Measurements from ENCODE around the gene CARD19. TPM values are rescaled to one million over a fixed set of nuclear protein-coding genes. Genes with fewer than 3 reads are reported as not detected.

CARD19 gene
- total and polyA plus RNA-seq, 2 donors (not counting 1 experiment from before 2014, with no cell fraction given), result 31.9 to 63.4 TPM

GRCh38 chr9:93147632-93148031 lies 51.6 kb downstream of the CARD19 start:
- H3K4me1 Mint-ChIP-seq, result peaks cover 16% of the 10 kb centered on the region
- 88% methylated on average over 1 of the region's 2 CpGs for WGBS (ENCODE audit: insufficient coverage)
- H3K27ac Mint-ChIP-seq, result no peak overlapping the region
- H3K27me3 Mint-ChIP-seq, result no peaks in the 10 kb centered on the region
- Histone ChIP-seq H3K4me3 (ENCODE audit: control extremely low read depth in 1 of 5, extremely low read depth in 1 of 5, insufficient read depth in 1 of 5, low read depth in 2 of 5, low read length in 4 of 5) (no peak overlapping the region), H3K27me3 (replicated peaks in 1 of 4; ENCODE audit: control extremely low read depth in 1 of 4, control insufficient read depth in 3 of 4, insufficient read depth in 4 of 4, low read length in 3 of 4) (peaks cover 0 to 3% (median 0%) of the 10 kb centered on the region in 4 experiments), H3K27ac (ENCODE audit: low read length in 2 of 2) (no peak overlapping the region), H3K79me2 (ENCODE audit: control insufficient read depth, insufficient read depth, low read length) (no peaks in the 10 kb centered on the region), H3K9me3 (ENCODE audit: control extremely low read depth in 1 of 3, control insufficient read depth in 2 of 3, insufficient read depth in 1 of 3, low read length in 2 of 3) (peaks cover 0 to 4% (median 0%) of the 10 kb centered on the region in 3 donors), H3K9ac (ENCODE audit: low read length) (no peak overlapping the region), H3K4me1 (ENCODE audit: control insufficient read depth in 2 of 2, insufficient read depth in 2 of 2, low read length in 2 of 2) (peaks cover 9 to 17% of the 10 kb centered on the region in 2 donors), H4K20me1 (ENCODE audit: control insufficient read depth, insufficient read depth, low read length, poor library complexity, severe bottlenecking) (no peaks in the 10 kb centered on the region), H3K36me3 (replicated peaks in 1 of 2; ENCODE audit: control extremely low read depth in 1 of 2, control insufficient read depth in 1 of 2, extremely low read depth in 1 of 2, insufficient read depth in 2 of 2, low read length in 1 of 2) (no peaks in the 10 kb centered on the region), H2AFZ (ENCODE audit: insufficient read depth, low read depth, low read length, poor library complexity, severe bottlenecking) (no peak overlapping the region), H3K4me2 (replicated peaks; ENCODE audit: low read depth, low read length, poor library complexity, severe bottlenecking) (no peak overlapping the region)
- ChIA-PET POLR2A (no interaction called here), CTCF (no interaction called here)
- peaks cover 2% of the 10 kb centered on the region for H3K9me3 Mint-ChIP-seq (ENCODE audit: insufficient read depth)
- DNase-seq, result no peak
- no peak overlapping the region for H3K4me3 Mint-ChIP-seq
- intact Hi-C loops (cut with micrococcal nuclease), result no loop called here
- no peak for ATAC-seq (ENCODE audit: low read depth)
- TF ChIP-seq CTCF (IDR thresholded peaks at IDR 0.05) (no peak), EZH2 (IDR thresholded peaks at IDR 0.05; ENCODE audit: borderline replicate concordance, insufficient read depth, low read depth, low read length, poor library complexity, severe bottlenecking) (no peak)

GRCh38 chr9:93148721-93149120 lies 52.7 kb downstream of the CARD19 start:
- CTCF ChIA-PET, result no interaction called here

More at GRCh38 chr9:93148721-93149120, 52.7 kb downstream of the CARD19 start:
- peaks cover 9% of the 10 kb centered on the region for H3K4me1 Mint-ChIP-seq
- Histone ChIP-seq H3K27ac (ENCODE audit: low read length in 2 of 2) (no peak overlapping the region), H3K9ac (ENCODE audit: low read length) (no peak overlapping the region), H3K79me2 (ENCODE audit: control insufficient read depth, insufficient read depth, low read length) (no peaks in the 10 kb centered on the region), H3K27me3 (replicated peaks in 1 of 4; ENCODE audit: control extremely low read depth in 1 of 4, control insufficient read depth in 3 of 4, insufficient read depth in 4 of 4, low read length in 3 of 4) (no peaks in the 10 kb centered on the region), H3K4me1 (ENCODE audit: control insufficient read depth in 2 of 2, insufficient read depth in 2 of 2, low read length in 2 of 2) (peaks cover 7 to 8% of the 10 kb centered on the region in 2 donors), H3K4me3 (ENCODE audit: control extremely low read depth in 1 of 5, extremely low read depth in 1 of 5, insufficient read depth in 1 of 5, low read depth in 2 of 5, low read length in 4 of 5) (no peak overlapping the region), H2AFZ (ENCODE audit: insufficient read depth, low read depth, low read length, poor library complexity, severe bottlenecking) (no peak overlapping the region), H3K36me3 (replicated peaks in 1 of 2; ENCODE audit: control extremely low read depth in 1 of 2, control insufficient read depth in 1 of 2, extremely low read depth in 1 of 2, insufficient read depth in 2 of 2, low read length in 1 of 2) (no peaks in the 10 kb centered on the region), H3K9me3 (ENCODE audit: control extremely low read depth in 1 of 3, control insufficient read depth in 2 of 3, insufficient read depth in 1 of 3, low read length in 2 of 3) (peaks cover 0 to 4% (median 0%) of the 10 kb centered on the region in 3 donors), H4K20me1 (ENCODE audit: control insufficient read depth, insufficient read depth, low read length, poor library complexity, severe bottlenecking) (no peaks in the 10 kb centered on the region), H3K4me2 (replicated peaks; ENCODE audit: low read depth, low read length, poor library complexity, severe bottlenecking) (no peak overlapping the region)
- TF ChIP-seq EZH2 (IDR thresholded peaks at IDR 0.05; ENCODE audit: borderline replicate concordance, insufficient read depth, low read depth, low read length, poor library complexity, severe bottlenecking), result no peak
- TF ChIP-seq CTCF (IDR thresholded peaks at IDR 0.05), result no peak
- H3K9me3 Mint-ChIP-seq (ENCODE audit: insufficient read depth), result peaks cover 2% of the 10 kb centered on the region
- ATAC-seq (ENCODE audit: low read depth) (no peak), DNase-seq (no peak)
- H3K27ac Mint-ChIP-seq, result no peak overlapping the region
- no peak overlapping the region for H3K4me3 Mint-ChIP-seq
- POLR2A ChIA-PET, result no interaction called here
- H3K27me3 Mint-ChIP-seq, result no peaks in the 10 kb centered on the region
- intact Hi-C loops (cut with micrococcal nuclease), result no loop called here
- WGBS (ENCODE audit: insufficient coverage), result 87% methylated on average over 2 of the region's 2 CpGs
